WTC11 (cell line): ENCODE results near the gene TMPRSS6.

Experiments used
- CTCF ChIP-seq: fragments of 200-600 bp; IDR thresholded peaks from 2 replicates; pipeline ENCODE4 v1.8.0; 2022; ENCODE audit warnings: antibody characterized with exemption
- NR3C1 ChIP-seq: sonication (generic); formaldehyde crosslinking; conservative IDR thresholded peaks from 2 replicates; pipeline ENCODE4 v1.8.1; 2023; ENCODE audit warnings: low read depth, mild to moderate bottlenecking, missing genetic modification reagents
- ZNF138 ChIP-seq: sonication (generic); formaldehyde crosslinking; conservative IDR thresholded peaks from 2 replicates; pipeline ENCODE4 v1.8.1; 2022; ENCODE audit warnings: mild to moderate bottlenecking, moderate library complexity, missing genetic modification reagents
- TF ChIP-seq, protein P1 (sequence below): fragments of 250-450 bp; sonication (Bioruptor Pico); IDR thresholded peaks from 2 replicates; pipeline ENCODE4 v1.8.0; 2021; ENCODE audit warnings: mild to moderate bottlenecking

DNA sequence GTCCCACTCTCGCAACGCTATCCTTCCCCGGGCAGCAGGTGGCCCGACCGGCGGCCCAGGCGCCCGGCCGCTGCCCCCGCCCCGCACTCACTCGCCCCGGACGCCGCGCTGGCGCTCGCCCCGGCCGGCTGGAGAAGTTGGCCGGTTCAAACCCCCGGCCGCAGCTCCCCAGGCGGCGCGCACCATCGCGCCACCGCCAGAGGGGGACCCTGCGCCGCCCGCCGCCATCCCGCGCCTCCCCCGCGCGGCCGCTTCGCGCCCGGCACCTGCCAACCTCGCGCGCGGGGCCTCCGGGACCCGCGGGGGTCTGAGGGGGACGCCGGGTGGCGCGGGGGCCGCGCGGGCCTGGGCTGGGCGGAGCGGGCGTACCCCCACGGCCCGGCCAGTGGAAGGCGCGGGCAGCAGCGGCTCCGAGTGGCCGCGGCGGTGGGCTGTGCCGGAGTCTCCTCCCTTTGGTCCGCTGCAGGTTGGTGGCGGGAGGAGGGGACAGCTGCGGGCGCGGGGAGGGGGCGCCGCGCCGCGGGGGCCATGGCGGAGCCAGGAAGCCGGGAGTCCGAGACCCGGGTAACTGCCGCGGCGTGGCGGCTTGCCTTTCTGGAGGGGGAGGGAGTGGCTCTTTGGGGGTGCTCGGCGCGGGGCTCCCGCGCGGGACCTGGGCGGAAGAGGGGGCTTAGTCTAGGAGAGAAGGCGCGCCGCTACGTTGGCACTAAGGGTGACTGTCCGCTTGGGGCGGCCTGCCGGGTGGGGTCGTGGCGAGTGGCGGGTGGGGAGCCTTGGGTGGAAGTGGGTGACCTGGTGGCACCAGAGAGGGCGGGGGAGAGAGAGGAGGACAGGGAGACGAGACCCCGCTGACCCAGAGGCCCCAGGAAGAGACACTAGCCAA lies 90.0 kb downstream of the TMPRSS6 start, which contains the start of the genes MPST and TST:
- TF ChIP-seq ZNF138 (no peak), NR3C1 (CRISPR knock-in tag) (no peak), CTCF (no peak)
- TF ChIP-seq, protein P1, sequence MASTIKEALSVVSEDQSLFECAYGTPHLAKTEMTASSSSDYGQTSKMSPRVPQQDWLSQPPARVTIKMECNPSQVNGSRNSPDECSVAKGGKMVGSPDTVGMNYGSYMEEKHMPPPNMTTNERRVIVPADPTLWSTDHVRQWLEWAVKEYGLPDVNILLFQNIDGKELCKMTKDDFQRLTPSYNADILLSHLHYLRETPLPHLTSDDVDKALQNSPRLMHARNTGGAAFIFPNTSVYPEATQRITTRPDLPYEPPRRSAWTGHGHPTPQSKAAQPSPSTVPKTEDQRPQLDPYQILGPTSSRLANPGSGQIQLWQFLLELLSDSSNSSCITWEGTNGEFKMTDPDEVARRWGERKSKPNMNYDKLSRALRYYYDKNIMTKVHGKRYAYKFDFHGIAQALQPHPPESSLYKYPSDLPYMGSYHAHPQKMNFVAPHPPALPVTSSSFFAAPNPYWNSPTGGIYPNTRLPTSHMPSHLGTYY (CRISPR knock-in tag): no peak
